ENCODE measurements around the gene SUPT20HL1. TPM values are rescaled to one million over a fixed set of nuclear protein-coding genes. Genes with fewer than 3 reads are reported as not detected.

The SUPT20HL1 gene
- total RNA-seq, 1 experiment from 2014 or later: not detected

DNA sequence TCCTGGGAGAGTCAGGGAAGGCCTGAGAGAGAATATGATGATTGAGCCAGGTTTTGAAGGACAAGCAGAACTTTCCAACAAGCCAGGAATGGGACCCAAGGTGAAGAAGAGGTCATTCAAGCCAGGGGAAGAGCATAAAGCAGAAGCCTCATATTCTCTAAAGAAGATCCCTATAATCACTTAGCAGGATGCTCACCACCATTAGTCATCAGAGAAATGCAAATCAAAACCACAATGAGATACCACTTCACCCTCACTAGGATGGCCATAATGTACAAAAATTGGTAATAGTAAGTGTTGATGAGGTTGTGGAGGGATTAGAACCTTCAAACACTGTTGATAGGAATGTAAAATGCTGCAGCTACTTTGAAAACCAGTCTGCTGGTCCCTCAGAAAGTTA, 20.5 kb upstream of the SUPT20HL1 start:
- TF ChIP-seq EZH2 (IDR thresholded peaks at IDR 0.05; ENCODE audit: borderline replicate concordance, low read depth, low read length, poor library complexity, severe bottlenecking): no peak
- TF ChIP-seq, protein P1, sequence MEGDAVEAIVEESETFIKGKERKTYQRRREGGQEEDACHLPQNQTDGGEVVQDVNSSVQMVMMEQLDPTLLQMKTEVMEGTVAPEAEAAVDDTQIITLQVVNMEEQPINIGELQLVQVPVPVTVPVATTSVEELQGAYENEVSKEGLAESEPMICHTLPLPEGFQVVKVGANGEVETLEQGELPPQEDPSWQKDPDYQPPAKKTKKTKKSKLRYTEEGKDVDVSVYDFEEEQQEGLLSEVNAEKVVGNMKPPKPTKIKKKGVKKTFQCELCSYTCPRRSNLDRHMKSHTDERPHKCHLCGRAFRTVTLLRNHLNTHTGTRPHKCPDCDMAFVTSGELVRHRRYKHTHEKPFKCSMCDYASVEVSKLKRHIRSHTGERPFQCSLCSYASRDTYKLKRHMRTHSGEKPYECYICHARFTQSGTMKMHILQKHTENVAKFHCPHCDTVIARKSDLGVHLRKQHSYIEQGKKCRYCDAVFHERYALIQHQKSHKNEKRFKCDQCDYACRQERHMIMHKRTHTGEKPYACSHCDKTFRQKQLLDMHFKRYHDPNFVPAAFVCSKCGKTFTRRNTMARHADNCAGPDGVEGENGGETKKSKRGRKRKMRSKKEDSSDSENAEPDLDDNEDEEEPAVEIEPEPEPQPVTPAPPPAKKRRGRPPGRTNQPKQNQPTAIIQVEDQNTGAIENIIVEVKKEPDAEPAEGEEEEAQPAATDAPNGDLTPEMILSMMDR (conservative IDR thresholded peaks at IDR 0.05; ENCODE audit: low read depth, low read length): no peak
- CTCF ChIA-PET: no interaction called here
- Histone ChIP-seq H3K27ac (ENCODE audit: low read depth, low read length, poor library complexity, severe bottlenecking) (no peak overlapping the region), H3K4me1 (ENCODE audit: insufficient read depth, low read length, poor library complexity, severe bottlenecking) (no peaks in the 10 kb centered on the region), H3K27me3 (replicated peaks; ENCODE audit: insufficient read depth, low read depth, low read length, poor library complexity) (peaks cover 3% of the 10 kb centered on the region), H3K36me3 (ENCODE audit: insufficient read depth, low read length, poor library complexity, severe bottlenecking) (no peaks in the 10 kb centered on the region), H3K4me3 (ENCODE audit: low read depth, low read length, poor library complexity, severe bottlenecking) (no peak overlapping the region), H3K9me3 (ENCODE audit: low read depth, low read length, poor library complexity, severe bottlenecking) (no peaks in the 10 kb centered on the region)
- BruUV-seq (replicated peaks): no TSS peak
- DNase-seq (ENCODE audit: low spot score): no peak
- POLR2A ChIA-PET (ENCODE audit: low non-redundant PET): no interaction called here
- intact Hi-C loops (cut with micrococcal nuclease; ENCODE audit: unreplicated experiment): no loop called here

DNA sequence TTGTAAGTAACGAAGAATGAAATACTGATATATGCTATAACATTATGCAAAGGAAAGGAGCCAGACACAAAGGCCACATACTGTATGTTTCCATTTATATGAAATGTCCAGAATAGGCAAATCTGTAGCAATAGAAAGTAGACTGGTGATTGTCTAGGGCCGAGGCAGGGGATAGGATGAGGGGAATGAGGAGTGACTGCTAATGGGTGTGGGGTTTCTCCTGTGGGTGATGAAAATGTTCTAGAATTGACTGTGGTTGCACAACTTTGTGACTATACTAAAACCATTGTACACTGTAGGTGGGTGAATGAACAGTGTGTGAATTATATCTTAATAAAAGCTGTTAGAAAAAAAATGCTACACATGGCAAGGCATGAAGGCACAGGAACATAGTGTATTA, 19.9 kb upstream of the SUPT20HL1 start:
- peaks cover 3% of the 10 kb centered on the region for H3K27me3 ChIP-seq (replicated peaks; ENCODE audit: insufficient read depth, low read depth, low read length, poor library complexity)
- POLR2A ChIA-PET (ENCODE audit: low non-redundant PET): no interaction called here
- H3K36me3 ChIP-seq (ENCODE audit: insufficient read depth, low read length, poor library complexity, severe bottlenecking): no peaks in the 10 kb centered on the region
- no TSS peak for BruUV-seq (replicated peaks)
- H3K4me1 ChIP-seq (ENCODE audit: insufficient read depth, low read length, poor library complexity, severe bottlenecking): no peaks in the 10 kb centered on the region
- H3K27ac ChIP-seq (ENCODE audit: low read depth, low read length, poor library complexity, severe bottlenecking): no peak overlapping the region
- H3K4me3 ChIP-seq (ENCODE audit: low read depth, low read length, poor library complexity, severe bottlenecking): no peak overlapping the region
- CTCF ChIA-PET: no interaction called here
- TF ChIP-seq EZH2 (IDR thresholded peaks at IDR 0.05; ENCODE audit: borderline replicate concordance, low read depth, low read length, poor library complexity, severe bottlenecking): no peak
- TF ChIP-seq, protein P1 (conservative IDR thresholded peaks at IDR 0.05; ENCODE audit: low read depth, low read length): no peak
- DNase-seq (ENCODE audit: low spot score): no peak
- H3K9me3 ChIP-seq (ENCODE audit: low read depth, low read length, poor library complexity, severe bottlenecking): no peaks in the 10 kb centered on the region
- intact Hi-C loops (cut with micrococcal nuclease; ENCODE audit: unreplicated experiment): no loop called here

DNA sequence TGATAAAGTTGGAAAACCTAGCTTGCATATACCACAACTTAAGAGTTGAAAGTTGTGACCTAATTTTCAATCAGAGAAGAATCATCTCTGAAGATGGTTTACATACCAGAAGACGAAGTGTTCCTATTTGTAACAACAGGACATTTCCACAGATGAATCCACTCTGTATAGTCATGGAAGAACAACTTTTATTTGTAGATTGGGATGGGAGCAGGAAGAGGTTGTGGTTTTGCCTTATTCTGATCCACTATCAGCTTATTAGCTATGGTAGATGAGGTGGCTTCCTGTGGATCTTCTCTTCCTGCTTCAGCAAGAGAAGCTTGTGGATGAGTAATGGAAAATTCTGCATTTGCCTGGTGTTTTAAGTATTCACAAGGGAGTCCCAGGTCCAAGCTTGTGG, 18.6 kb upstream of the SUPT20HL1 start:
- H3K36me3 ChIP-seq (ENCODE audit: insufficient read depth, low read length, poor library complexity, severe bottlenecking): no peaks in the 10 kb centered on the region
- H3K27me3 ChIP-seq (replicated peaks; ENCODE audit: insufficient read depth, low read depth, low read length, poor library complexity): peaks cover 3% of the 10 kb centered on the region
- ChIA-PET POLR2A (ENCODE audit: low non-redundant PET) (no interaction called here), CTCF (no interaction called here)
- DNase-seq (ENCODE audit: low spot score): peak; percentile 42
- no peaks in the 10 kb centered on the region for H3K9me3 ChIP-seq (ENCODE audit: low read depth, low read length, poor library complexity, severe bottlenecking)
- TF ChIP-seq, protein P1 (conservative IDR thresholded peaks at IDR 0.05; ENCODE audit: low read depth, low read length): no peak
- no peak for TF ChIP-seq EZH2 (IDR thresholded peaks at IDR 0.05; ENCODE audit: borderline replicate concordance, low read depth, low read length, poor library complexity, severe bottlenecking)
- H3K4me1 ChIP-seq (ENCODE audit: insufficient read depth, low read length, poor library complexity, severe bottlenecking): no peaks in the 10 kb centered on the region
- H3K4me3 ChIP-seq (ENCODE audit: low read depth, low read length, poor library complexity, severe bottlenecking): no peak overlapping the region
- H3K27ac ChIP-seq (ENCODE audit: low read depth, low read length, poor library complexity, severe bottlenecking): no peak overlapping the region
- intact Hi-C loops (cut with micrococcal nuclease; ENCODE audit: unreplicated experiment): no loop called here
- no TSS peak for BruUV-seq (replicated peaks)
